ENCODE data around the gene PTCD2.
"Not testable (repeated sequence)": the region's sequence is repeated elsewhere in the genome, so short reads cannot be mapped to it uniquely, and the experiment has no call there.

Gene PTCD2

DNA sequence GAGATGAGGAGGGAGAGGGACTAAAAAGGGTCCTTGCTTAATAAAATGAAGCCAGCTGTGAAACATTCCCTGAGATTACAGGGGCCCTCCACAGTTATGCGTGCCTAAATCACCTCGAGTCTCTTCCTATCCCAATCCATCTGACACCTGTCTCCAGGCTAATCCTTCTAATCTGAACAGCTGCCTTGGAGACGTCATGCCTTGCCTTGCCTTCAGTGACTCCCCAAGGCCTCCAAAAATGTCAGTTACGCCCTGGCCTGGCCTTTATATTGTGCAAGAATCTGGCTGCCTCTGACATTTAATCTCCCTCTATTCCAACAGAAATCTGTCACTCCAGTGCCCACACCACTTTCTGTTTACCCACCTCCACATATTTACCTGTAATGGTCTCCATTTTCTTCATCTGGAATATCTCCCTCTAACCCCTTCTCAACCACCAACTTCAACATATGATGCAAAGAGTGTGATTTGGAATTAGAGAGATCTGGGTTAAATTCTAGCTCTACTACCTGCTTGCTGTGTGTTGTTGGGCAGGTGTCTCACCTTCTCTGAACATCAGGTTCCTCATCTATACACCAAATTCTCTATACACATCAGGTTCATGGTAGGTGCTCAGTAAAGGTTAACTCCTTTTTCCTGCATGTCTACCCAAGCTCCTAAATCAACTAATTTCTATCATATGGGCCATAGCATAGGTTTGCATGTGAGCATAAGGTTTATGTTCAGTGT, 57.9 kb downstream of the PTCD2 start:
- in situ Hi-C loops (cut with MboI; ENCODE audit: low sequenced_read_pairs): loop anchor here (25.0 kb wide), 1 partner anchor 134 kb away; the partner anchor contains the start of gene ZNF366

DNA sequence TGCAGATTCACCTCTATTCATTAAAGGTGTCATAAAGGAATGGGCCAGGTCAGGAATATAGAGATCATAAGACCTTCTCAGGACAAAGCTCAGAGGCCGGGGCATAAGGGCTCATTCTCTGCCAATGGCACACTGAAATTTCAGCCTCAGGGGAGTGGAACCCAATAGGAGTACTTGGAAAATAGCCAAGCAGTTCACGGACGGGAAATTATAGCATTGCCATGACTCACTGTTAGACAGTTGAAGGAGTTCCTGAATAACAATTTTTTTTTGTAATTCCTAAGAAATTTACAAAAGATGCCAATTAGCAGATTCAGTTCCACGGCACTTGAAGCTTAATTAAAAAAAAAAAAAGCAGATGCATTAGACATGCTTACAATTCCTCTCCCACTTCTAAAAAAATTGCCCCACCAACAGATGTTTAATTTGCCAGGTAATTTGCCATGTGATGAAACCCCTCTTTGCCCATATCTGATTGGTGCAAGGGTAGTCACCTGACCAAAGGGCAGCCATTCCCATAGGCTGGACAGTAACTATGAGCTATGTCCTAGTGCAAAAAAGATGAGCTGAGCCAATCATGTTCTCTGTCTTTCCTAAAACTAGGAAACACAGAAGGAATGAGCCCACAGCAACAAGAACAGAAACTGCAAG, 58.6 kb downstream of the PTCD2 start:
- in situ Hi-C loops (cut with MboI; ENCODE audit: low sequenced_read_pairs): loop anchor here (25.0 kb wide), 1 partner anchor 134 kb away; the partner anchor contains the start of gene ZNF366

DNA sequence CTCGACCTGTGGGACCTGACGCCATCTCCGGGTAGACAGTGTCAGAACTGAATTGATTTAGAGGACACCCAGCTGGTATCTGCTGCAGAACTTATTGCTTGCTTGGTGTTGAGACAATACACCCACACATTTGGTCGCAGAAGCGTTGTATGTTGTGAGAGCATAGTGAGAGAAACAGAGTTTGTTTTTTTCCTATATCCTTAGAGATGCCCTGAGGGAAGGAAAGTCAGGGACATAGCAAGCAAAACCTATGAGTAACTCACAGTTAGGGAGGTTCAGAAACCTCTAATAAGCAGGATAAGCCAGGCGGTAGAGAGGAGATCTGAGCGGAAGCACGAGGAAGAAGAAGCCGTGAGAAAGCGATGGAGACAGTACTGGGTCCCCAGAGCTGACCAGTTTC, 59.8 kb downstream of the PTCD2 start:
- in situ Hi-C loops (cut with MboI; ENCODE audit: low sequenced_read_pairs): loop anchor here (25.0 kb wide), 1 partner anchor 132 kb away; the partner anchor contains the start of gene ZNF366

DNA sequence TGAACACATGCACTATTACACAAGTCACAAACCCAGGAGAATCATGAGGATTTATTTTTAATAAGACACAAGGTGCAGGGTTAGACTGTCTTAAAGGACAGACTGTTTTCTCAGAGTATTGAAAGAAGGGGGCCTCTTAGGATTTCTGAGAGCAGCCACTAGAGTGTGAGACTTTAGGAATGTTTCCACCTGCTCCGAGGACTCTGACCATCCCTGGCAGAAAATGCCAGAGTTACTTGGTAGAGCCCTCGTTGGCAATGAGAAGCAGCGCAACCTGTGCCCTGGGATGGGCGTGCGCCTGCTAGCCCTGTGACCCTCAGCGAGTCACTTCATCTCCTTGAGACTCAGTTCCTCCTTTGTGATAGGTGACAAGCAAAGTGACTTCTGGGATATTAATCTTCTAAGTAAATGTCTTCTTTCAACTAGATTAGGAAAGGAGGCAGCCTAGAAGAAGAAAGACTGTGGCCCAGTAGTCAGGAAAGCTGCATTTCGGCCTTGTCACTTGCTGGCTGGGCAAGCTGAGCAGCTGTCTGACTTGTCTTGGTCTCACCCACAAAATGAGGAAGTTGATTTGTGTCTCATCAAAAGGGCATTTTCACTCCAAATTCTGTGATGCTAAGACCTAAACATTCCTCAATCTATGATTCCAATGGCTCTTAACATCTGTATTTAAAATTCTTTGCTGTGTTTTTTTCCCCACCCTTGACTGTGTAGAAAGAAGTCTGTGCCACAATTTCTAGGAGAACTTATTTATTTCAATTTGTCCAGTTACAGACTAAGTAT, 60.5 kb downstream of the PTCD2 start:
- in situ Hi-C loops (cut with MboI; ENCODE audit: low sequenced_read_pairs): loop anchor here (25.0 kb wide), 1 partner anchor 132 kb away; the partner anchor contains the start of gene ZNF366

DNA sequence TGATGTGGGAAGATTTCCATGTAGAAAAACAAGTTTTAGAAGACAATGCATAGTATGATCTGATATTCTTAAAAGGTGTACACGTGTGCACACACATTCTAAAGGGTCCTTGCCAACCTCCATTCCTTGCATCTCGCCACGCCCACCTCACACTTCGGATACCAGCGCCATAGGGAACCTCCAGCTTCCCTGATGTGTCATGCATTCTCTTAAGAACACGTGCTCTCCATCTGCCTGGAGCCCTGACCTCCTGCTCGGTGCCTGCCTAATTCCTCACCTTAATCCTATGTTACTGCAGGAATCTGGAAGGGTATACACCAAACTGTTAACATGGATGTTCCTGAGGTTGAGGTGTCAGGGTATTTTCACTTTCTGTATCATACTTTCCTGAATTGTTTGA, 63.1 kb downstream of the PTCD2 start:
- in situ Hi-C loops (cut with MboI; ENCODE audit: low sequenced_read_pairs): loop anchor here (25.0 kb wide), 1 partner anchor 129 kb away; the partner anchor contains the start of gene ZNF366

DNA sequence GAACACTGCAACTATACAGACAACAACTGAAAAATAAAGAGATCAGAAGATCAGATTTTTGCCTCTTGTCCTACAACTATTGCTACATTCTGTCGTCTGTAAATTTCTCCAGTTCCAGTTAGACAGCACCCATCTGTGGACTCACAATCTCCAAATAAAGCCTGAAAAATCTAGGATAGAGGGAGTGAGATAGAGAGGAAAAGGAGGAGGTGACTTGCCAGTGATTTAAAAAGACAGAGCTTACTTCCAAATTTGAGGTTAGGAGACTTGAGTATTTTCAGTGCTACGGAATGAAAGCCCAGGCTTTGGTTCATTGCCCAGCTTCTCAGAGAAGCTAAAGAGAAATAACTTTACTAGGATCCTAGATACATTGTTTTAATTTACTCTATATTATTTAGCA, 63.6 kb downstream of the PTCD2 start:
- in situ Hi-C loops (cut with MboI; ENCODE audit: low sequenced_read_pairs): loop anchor here (25.0 kb wide), 1 partner anchor 129 kb away; the partner anchor contains the start of gene ZNF366

DNA sequence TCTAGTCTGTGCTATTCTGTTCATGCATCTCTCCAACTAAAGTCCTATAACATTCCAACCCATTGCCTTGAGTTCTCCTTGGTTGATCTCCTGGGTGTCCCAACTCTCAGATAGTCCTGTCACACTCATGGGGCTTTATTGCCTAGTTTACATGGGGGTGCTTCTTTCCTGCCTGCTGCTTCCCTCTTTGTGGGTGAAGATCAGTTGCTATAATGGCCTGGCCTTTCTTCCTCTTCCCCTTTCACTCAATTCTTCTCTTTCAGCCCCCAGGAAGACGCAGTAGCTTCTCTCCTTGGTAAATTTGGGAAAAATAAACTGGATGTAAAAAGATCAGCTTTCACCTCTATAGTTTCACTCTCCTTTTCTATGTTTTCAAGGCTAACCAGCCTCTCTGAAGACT, 66.5 kb downstream of the PTCD2 start:
- in situ Hi-C loops (cut with MboI; ENCODE audit: low sequenced_read_pairs): loop anchor here (25.0 kb wide), 1 partner anchor 126 kb away; the partner anchor contains the start of gene ZNF366

DNA sequence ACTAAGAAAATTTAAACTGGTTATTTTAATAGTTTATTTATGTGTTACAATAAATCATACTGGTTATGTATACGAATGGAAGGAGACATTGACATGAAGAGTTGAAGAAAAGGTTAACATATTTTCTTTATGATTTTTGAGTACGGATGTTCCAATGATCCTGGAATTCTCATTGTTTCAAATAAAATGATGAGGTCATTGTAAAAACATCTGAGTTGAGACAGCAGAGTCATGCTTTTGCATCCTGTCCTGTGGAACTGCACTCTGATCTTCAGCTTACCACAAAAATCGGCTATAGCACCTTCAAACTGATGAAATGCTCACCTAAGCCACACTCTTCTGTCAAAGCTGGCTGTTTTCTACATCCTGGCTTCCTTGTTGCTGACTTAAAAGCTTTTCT, 67.8 kb downstream of the PTCD2 start:
- in situ Hi-C loops (cut with MboI; ENCODE audit: low sequenced_read_pairs): loop anchor here (25.0 kb wide), 1 partner anchor 124 kb away; the partner anchor contains the start of gene ZNF366

DNA sequence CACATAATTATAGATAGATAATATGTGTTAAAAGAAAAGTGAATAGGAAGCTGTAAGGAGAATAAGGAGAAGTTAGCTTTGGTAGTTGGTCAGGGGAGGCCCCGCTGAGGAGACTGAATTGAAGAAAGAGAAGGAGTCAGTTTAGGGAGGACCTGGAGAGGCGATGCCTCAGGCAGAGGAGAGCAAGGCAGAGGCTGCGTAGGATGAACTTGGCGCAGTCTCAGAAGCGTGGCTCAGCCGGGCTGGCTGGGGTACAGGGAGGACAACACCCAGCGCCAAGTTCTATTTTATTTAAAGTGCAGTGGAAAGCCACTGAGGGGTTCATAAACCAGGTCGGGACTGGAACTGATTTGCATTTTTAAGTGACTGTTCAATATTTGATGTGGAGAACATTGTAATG, 68.5 kb downstream of the PTCD2 start:
- in situ Hi-C loops (cut with MboI; ENCODE audit: low sequenced_read_pairs): loop anchor here (25.0 kb wide), 1 partner anchor 124 kb away; the partner anchor contains the start of gene ZNF366

DNA sequence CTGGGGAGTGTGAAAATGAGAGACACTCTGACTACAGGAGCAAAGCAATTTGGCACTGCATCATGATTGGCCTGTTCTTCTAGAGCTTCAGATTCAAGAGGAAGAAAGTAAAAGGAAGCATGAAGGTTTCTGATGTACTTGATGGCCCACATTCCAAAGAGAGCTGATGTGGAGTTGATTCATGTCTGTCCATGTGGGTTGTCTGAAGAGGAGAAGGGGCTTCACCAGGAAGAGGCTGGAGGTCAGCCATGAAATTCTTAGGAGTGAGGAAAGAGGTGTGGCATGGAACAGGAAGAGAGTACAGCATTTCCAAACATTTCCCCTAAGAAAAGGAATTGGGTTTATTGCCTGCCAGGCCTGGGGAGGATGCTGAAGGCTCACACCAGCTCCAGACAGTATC, 70.7 kb downstream of the PTCD2 start:
- in situ Hi-C loops (cut with MboI; ENCODE audit: low sequenced_read_pairs): loop anchor here (25.0 kb wide), 1 partner anchor 121 kb away; the partner anchor contains the start of gene ZNF366

DNA sequence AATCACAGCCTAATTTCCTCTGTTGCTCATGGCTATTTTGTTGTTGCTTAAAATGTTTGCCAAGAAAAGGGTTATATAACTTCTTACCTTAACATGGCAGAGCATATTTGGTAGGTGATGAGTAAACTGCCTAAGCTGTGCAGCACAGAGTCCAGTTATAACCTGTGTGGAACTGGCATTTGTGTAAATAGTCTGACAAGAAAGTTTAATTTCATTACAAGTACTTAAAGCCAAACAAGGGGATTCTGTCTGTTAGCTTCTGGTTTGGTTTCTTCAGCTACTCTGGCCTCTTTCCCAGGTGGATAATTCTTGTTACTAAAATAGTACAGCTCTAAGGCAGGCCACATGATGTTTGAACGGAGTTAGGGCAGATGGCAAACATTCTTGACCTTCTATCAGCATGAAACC, 72.2 kb downstream of the PTCD2 start:
- in situ Hi-C loops (cut with MboI; ENCODE audit: low sequenced_read_pairs): loop anchor here (25.0 kb wide), 1 partner anchor 120 kb away; the partner anchor contains the start of gene ZNF366

DNA sequence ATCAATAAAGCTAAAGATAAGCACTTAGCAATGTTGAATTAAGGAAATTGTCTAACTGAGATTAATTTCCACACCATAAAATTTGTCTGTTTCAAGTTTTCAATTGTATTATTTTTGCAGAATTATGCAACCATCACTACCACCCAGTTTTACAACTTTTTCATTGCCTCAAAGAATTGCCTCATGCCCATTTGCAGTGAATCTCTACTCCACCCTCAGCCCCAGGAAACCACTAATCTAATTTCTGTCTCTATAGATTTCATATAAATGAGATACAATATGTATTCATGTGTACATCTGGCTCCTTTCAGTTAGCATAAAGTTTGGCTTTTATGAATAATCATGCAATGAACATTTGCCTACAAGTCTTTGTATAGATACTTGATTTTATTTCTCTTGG, 72.9 kb downstream of the PTCD2 start:
- in situ Hi-C loops (cut with MboI; ENCODE audit: low sequenced_read_pairs): loop anchor here (25.0 kb wide), 1 partner anchor 119 kb away; the partner anchor contains the start of gene ZNF366

DNA sequence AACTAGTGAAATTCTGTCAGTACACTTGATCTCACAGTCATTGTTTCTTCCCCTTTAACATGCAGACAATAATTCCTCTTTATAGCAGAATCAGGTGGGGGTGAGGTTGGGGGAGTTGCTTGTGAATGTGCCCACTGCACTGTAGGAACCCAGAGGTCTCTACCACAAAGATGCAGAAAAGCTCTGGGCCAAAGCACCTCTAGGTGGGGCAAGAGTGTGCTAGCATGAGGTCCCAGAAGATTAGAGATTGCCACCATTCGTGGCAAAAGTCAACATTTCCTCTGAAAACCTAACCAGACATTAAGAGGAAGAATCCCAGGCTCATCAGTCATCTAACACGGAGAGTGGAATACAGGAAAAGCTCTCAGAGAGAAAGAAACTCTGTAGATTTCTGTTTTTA, 74.5 kb downstream of the PTCD2 start:
- in situ Hi-C loops (cut with MboI; ENCODE audit: low sequenced_read_pairs): loop anchor here (25.0 kb wide), 1 partner anchor 118 kb away; the partner anchor contains the start of gene ZNF366

DNA sequence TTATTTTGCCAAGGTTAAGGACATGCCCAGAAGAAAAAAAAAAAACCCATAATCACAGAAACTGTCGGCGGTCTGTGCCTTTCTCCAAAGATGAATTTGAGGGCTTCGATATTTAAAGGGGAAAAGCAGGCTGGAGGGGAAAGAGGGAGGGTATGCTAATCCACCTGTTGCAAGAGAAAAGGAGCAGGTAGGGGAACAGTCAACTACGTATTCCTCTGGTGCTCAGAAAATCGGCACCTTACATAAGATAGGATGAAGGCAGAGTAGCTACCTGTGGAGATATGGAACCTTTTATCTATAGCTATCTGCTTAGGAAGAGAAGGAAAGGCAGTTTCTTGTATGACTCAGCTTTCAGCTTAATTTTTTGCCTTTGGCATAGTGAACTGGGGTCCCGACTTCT, 77.7 kb downstream of the PTCD2 start:
- in situ Hi-C loops (cut with MboI; ENCODE audit: low sequenced_read_pairs): loop anchor here (25.0 kb wide), 1 partner anchor 114 kb away; the partner anchor contains the start of gene ZNF366

DNA sequence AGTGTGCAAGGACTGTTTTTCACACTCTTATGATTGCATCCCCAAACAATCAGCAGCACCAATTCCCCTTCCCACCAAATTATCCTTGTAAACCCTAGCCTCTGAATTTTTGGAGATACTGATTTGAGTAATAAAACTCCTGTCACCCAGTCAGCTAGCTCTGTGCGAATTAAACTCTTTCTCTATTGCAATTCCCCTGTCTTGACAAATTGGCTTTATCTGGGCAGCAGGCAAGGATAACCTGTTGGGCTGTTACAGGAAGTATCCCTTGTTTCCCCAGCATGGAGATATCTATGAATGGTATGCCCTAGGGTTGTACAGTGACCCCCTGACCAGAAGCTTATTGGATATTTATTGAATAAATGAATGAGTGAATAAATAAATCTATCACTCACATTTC, 80.8 kb downstream of the PTCD2 start:
- in situ Hi-C loops (cut with MboI; ENCODE audit: low sequenced_read_pairs): no loop called here

DNA sequence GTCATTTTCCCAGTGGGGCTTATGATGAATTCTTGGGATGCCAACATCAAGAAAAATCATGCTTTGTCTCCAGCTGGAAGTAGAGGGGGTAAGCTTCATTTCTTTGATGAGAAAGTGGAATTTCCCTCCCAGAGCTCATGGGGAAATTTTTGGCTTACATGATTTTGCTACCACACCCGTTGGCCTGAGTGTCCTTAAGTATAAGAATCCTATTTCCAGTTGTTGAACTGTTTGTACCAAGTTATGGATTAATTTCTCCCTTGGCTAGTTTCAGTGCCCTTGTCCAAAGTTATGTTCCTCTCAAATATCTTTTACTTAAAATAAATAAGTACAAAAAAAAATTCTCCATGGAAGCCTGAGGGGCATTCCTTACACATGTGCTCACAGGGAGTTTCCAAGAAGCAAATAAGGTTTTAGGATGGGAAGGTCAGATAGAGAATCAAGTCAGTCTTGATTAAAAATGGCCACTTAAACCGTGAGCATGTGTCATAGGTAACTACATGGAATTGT, 82.3 kb downstream of the PTCD2 start:
- in situ Hi-C loops (cut with MboI; ENCODE audit: low sequenced_read_pairs): no loop called here

DNA sequence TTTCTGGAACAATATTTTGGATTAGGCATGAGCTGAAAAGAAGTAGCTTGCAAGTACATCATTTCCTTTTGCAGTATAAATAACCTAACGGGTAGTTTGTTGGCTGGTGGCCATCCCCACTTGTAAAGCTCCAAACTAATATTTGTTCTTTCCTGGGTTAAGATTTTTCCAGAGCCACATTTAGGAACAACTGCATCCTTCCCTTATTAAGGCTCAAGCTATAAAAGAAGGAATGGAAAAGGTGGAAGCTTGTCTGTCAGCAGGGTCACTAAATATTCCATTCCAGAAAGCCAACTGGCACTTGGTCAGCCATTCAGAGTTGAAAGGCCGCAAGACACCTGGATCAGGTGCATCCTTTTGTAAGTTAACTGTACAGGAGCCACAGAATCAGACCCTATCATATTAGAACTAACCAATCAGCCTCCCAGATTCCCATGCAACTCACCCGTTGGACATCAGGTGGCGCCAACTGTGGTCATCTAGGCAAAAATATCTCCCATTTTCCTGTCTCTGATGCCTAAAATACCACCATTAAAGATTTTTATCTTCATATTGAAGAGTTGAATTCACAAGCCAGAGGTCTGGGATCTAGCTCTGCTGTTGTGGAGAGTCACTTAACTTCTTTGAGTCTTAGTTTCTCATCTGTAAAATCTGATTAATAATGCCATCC, 82.9 kb downstream of the PTCD2 start:
- in situ Hi-C loops (cut with MboI; ENCODE audit: low sequenced_read_pairs): no loop called here

DNA sequence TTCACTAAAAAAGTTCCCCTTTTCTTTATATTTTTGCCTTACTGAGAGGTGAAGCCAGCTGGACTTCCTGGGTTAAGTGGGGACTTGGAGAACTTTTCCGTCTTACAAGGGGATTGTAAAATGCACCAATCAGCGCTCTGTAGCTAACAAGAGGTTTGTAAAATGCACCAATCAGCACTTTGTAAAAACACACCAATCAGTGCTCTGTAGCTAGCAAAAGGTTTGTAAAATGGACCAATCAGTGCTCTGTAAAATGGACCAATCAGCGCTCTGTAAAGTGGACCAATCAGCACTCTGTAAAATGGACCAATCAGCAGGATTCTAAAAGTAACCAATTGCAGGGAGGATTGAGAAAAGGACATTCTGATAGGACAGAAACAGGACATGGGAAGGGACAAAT, 84.6 kb downstream of the PTCD2 start:
- in situ Hi-C loops (cut with MboI; ENCODE audit: low sequenced_read_pairs): not testable (repeated sequence)

DNA sequence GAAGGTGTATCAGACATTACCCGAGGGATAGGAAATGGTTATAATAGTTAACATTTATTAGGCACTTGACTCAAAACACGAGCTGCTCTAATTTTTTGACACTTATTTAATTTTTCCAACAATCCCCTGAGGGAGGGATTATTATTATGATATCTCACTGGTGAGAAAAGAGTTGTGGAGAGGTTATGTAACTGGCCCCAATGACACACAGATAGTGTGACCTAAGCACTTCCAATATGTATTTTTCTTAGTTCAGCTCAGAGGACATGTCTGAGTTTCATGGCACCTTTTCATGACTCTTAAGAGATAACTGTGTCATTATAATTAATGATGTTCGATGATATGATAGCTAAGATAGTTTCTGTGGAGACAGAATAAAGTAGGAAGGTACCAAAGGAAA, 86.9 kb downstream of the PTCD2 start:
- in situ Hi-C loops (cut with MboI; ENCODE audit: low sequenced_read_pairs): no loop called here

DNA sequence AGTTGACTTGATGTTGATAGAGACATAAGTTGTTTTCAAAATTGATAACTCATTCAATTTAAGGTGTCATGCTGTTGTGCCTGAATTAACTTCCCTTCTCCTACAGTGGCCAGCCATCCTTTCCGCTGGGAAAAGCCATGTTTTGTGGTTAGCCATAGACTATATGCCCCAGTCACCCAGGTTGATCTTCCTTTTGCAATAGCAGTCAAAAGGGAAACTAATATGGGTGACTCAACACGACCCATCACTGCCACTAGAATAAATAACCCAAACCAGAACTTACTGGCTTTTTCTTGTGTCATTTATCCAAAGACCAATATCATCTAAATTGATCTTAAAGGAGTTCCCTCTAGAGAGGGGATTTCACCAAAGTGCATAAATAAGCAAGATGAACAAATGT, 87.4 kb downstream of the PTCD2 start:
- in situ Hi-C loops (cut with MboI; ENCODE audit: low sequenced_read_pairs): no loop called here
